BJ (cell line): Measurements from ENCODE around the gene ATXN2. TPM values are rescaled to one million over a fixed set of nuclear protein-coding genes. Genes with fewer than 3 reads are reported as not detected.
"Not testable (repeated sequence)": the region's sequence is repeated elsewhere in the genome, so short reads cannot be mapped to it uniquely, and the experiment has no call there.

Experiments used
- CTCF ChIA-PET: fragments of 350-600 bp; formaldehyde crosslinking; extraction: SDS; loops from one replicate; lab custom pipeline; 2021; ENCODE audit warnings: antibody characterized with exemption, inconsistent platforms; lab: Yijun Ruan, JAX
- POLR2A ChIA-PET: fragments of 300-600 bp; sonication (Branson Sonifier 250); formaldehyde crosslinking; extraction: SDS; loops from one replicate; lab custom pipeline; 2021; ENCODE audit warnings: antibody characterized with exemption; lab: Charles Lee
- DNase-seq: peaks from one replicate; pipeline ENCODE4 v3.0.0-alpha.2; 2011; ENCODE audit warnings: low read depth
- H3K27me3 ChIP-seq: 2 replicates; pipeline ENCODE4 v1.6.0; 2011; ENCODE audit warnings: low read length; ENCODE audit not compliant: control insufficient read depth, insufficient read depth
- H3K36me3 ChIP-seq: 2 replicates; pipeline ENCODE4 v1.5.1; 2011; ENCODE audit warnings: low read length; ENCODE audit not compliant: control insufficient read depth, insufficient read depth
- H3K4me3 ChIP-seq: 2 replicates; pipeline ENCODE4 v1.5.1; 2011; ENCODE audit warnings: low read depth, mild to moderate bottlenecking, control low read depth, low read length
- CTCF ChIP-seq: IDR thresholded peaks from 2 replicates; pipeline ENCODE4 v1.5.1; 2011; ENCODE audit warnings: low read depth, mild to moderate bottlenecking, control low read depth, inconsistent platforms, low read length, moderate library complexity; ENCODE audit not compliant: insufficient read depth
- polyA plus RNA-seq: library from polyadenylated mRNA; depleted of rRNA; stranded (reverse); fragments of >200 nt; gene quantifications from 2 replicates; pipeline ENCODE4 v1.2.3, GENCODE V29; 2011

The ATXN2 gene
- polyA plus RNA-seq, 1 experiment = 30.3 TPM

GRCh38 chr12:111569363-111570083, 29.6 kb downstream of the ATXN2 start:
- CTCF ChIA-PET = interaction anchor here (1.2 to 1.5 kb wide), 2 partner anchors 24 to 173 kb away, joined by 3 to 6 read pairs; no protein-coding TSS in a partner anchor
- no peak for TF ChIP-seq CTCF
- no peaks in the 10 kb centered on the region for H3K27me3 ChIP-seq
- DNase-seq = no peak
- POLR2A ChIA-PET = no interaction called here
- no peaks in the 10 kb centered on the region for H3K36me3 ChIP-seq
- H3K4me3 ChIP-seq = no peak overlapping the region

- H3K27me3 ChIP-seq, H3K36me3 ChIP-seq, DNase-seq, H3K4me3 ChIP-seq, POLR2A ChIA-PET: not testable (repeated sequence)
- CTCF ChIA-PET = interaction anchor here (1.1 kb wide), 1 partner anchor 114 kb away, joined by 5 read pairs; no protein-coding TSS in a partner anchor
Measured at GRCh38 chr12:111560844-111561243, 38.3 kb downstream of the ATXN2 start.

DNA sequence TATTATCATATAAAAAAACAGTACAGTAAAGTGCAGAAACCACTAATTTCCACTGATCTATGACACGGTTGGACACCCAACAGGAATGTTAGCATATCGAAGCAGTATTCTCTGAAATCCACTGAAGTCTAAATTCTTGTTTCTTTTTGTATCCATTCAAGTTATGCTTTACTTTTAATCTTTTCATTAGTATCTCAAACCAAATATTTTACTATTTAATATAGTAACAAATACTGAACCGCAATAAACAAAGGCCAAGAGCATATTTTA, 41.1 kb downstream of the ATXN2 start:
- CTCF ChIA-PET = interaction anchor here (3.5 kb wide), 1 partner anchor 161 kb away, joined by 9 read pairs; no protein-coding TSS in a partner anchor
- Histone ChIP-seq H3K36me3 (peaks cover 2% of the 10 kb centered on the region; the same call in 1 of the 2 replicates), H3K4me3 (no peak overlapping the region), H3K27me3 (no peaks in the 10 kb centered on the region)
- POLR2A ChIA-PET = no interaction called here
- no peak for TF ChIP-seq CTCF
- no peak for DNase-seq

DNA sequence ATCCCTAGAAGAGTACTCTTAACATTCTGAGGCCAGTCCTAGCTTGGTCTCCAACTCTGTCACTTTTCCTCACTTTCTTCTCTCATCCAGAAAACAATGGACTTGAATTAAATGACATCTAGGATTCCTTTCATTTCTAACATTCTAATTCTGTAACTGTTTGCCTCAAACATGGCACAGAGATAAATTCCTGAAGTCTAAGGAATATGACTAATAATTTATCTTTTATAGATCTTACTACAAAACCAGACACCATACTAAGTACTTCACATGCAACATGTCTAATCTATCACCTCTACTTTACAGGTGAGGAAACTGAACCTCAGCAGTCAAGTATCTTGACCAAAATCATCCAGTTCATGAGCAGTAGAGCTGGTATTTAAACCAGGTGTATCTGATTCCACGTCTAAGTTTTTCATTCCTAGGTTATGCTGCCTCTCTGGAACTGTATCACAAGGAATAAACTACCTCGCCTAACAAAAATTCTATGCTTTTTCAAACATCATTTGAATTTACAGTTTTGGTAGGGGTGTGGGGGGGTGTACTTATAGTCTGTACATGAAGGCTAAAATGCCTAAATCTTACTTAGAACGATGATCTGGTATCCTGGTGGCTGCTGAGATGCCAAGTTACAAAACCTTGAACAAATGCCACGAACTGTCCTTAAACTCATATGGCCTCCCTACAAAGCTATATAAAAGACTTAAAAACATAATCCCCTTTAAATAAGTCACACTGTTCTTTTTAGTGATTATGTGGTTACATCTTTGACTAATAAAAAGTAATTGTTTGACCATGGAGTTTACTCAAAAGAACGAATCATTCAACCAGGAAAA, 41.6 kb downstream of the ATXN2 start:
- TF ChIP-seq CTCF = no peak
- CTCF ChIA-PET = interaction anchor here (3.5 kb wide), 1 partner anchor 160 kb away, joined by 9 read pairs; no protein-coding TSS in a partner anchor
- peaks cover 2% of the 10 kb centered on the region; the same call in 1 of the 2 replicates for H3K36me3 ChIP-seq
- POLR2A ChIA-PET = no interaction called here
- no peak overlapping the region for H3K4me3 ChIP-seq
- DNase-seq = peak; percentile 17
- H3K27me3 ChIP-seq = no peaks in the 10 kb centered on the region

GRCh38 chr12:111556676-111557075, 42.4 kb downstream of the ATXN2 start:
- Histone ChIP-seq H3K27me3 (no peaks in the 10 kb centered on the region), H3K4me3 (no peak overlapping the region), H3K36me3 (peaks cover 2% of the 10 kb centered on the region; the same call in 1 of the 2 replicates)
- TF ChIP-seq CTCF = no peak
- ChIA-PET POLR2A (no interaction called here), CTCF (interaction anchor here (3.5 kb wide), 1 partner anchor 159 kb away, joined by 9 read pairs; no protein-coding TSS in a partner anchor)
- DNase-seq = no peak

DNA sequence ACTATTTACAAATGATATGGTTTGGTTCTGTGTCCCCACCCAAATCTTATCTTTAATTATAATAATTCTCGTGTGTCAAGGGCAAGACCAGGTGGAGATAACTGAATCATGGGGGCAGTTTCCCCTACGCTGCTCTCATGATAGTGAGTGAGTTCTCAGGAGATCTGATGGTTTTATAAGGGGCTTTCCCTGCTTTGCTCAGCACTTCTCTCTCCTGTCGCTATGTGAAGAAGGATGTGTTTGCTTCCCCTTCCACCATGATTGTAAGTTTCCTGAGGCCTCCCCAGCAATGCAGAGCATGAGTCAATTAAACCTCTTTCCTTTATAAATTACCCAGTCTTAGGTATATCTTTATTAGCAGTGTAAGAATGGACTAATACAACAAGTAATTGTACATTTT, 43.8 kb downstream of the ATXN2 start:
- POLR2A ChIA-PET, H3K4me3 ChIP-seq, DNase-seq, H3K36me3 ChIP-seq, H3K27me3 ChIP-seq: not testable (repeated sequence)
- CTCF ChIA-PET = interaction anchor here (3.5 kb wide), 1 partner anchor 158 kb away, joined by 9 read pairs; no protein-coding TSS in a partner anchor
